ENCODE measurements around the gene LTO1.

Gene LTO1

DNA sequence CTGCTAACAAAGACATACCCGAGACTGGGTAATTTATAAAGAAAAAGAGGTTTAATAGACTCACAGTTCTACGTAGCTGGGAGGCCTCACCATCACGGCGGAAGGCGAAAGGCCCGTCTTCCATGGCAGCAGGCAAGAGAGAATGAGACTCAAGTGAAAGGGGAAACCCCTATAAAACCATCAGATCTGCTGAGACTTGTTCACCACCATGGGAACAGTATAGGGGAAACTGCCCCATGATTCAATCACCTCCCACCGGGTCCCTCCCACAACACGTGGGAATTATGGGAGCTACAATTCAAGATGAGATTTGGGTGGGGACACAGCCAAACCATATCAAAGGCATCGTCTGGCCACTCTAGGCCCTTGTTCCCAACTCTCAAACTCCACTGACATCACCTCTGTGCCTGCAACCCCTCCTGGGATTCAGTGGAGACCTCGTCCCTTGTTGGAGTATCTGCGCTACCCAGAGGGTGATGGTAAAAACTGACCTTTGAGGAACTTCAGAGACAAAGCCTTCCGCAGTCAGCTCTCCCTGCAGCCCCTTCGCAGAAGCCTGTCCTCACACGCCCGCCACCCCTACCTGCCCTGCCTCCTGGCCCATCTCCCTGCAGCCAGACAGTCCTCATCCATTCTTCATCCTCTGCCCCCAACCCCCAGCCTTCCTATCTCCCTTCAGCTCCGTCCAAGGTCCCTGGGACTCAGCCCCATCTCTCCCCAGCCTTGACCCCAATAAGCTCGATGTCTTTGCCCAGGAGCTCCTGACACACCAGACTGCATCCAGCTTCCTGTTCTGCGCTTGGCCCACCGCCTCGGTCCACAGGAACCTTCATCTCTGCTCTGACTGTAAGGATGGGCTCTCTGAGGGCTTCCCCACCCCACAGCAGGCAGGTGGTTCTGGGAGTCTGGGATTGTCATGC is 18.4 kb downstream of the LTO1 start:
- DNase-seq, result no peak

DNA sequence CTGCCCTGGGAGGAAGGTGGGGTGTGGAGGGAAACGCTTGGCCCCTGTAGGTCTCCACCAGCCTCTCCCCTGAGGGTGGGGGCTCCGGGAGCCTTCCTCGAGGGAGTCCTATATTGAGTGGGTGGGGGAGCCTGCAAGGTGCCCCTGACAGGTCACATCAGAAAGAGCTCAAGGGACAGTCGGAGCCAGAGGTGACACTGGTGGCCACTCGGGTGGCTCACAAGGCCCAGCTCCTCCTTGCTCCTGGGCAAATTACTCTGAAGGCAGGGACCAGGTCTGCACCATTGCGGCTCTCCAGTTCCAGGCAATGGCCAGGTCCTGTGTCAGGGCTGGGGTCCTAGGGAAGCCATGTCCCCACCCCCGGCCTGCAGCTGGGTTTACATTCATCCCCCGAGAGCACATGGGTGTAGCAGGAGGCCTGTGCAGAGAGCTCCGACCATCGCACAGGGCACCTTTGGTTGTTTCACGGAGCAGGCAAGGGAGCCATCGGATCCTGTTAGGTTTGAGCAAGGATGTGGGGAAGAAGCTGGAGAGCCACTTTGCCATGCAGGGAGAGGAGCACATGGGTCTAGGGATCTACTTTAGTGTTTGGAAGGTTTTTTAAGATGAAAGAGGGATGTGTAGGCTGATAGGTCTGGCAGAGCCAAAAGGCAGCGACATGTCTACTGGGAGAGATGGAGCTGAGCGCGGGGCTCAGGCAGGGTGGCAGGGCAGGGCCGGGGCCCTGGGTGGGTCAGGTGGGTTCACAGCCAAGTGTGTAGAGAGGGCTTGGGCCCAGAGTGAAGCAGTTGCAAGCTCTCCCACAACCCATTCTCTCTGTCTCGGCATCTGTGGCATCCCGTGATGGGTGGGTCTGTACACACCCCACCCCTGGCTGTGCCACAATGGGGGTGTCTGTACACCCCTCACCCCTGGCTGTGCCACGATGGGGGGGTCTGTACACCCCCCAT is 19.4 kb downstream of the LTO1 start:
- no peak for DNase-seq

DNA sequence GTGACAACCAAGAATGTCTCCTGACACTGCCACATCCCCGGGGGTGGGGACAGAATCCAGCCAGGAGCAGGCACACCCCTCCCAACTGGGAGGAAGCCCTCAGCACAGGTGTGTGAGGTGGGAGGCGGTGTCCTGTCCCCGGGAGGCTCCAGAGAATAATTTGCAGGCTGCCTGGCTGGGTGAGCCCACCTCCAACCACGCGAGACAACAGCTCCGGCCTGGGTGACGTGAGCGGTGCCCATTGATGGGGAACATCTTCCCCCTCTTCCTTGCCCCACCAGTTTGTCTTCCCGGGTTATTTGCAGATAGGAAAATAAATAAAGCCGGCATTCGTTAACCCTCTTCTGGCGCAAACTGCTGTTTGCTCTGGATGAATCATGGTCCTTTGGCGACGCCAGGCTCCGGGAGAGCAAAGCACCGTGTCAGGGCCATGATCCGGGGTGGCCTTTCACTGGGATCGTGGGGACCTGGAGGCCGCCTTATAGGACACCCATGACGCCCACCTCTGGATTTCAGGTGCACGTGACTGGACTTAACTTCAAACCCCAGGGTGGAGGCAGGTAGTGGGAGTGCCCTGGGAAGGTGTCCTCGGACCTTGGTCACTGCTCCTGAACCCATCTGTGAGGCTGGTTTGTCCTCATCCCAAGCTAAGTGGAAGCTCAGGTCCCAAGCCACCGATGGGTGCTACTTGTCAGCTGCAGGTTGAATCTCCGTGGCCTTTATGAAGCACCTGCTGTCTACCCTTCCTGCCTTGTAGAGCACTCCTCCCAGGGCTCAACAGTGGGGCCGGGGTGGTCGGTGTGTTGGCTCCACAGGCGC is 20.3 kb downstream of the LTO1 start:
- no peak for DNase-seq

DNA sequence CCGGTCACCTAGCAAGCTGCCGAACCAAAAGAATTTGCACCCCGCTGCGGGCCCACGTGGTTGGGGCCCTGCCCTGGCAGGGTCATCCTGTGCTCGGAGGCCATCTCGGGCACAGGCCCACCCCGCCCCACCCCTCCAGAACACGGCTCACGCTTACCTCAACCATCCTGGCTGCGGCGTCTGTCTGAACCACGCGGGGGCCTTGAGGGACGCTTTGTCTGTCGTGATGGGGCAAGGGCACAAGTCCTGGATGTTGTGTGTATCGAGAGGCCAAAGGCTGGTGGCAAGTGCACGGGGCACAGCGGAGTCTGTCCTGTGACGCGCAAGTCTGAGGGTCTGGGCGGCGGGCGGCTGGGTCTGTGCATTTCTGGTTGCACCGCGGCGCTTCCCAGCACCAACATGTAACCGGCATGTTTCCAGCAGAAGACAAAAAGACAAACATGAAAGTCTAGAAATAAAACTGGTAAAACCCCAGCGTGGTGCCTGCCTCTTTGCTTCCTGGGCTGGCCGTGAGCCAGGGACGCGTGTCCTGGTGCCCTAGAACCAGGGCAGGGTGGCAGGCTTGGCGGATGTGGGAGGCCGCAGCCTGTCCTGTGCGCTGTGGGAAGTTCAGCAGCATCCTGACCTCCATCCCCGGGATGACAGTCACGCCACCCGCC is 21.0 kb downstream of the LTO1 start:
- no peak for DNase-seq

DNA sequence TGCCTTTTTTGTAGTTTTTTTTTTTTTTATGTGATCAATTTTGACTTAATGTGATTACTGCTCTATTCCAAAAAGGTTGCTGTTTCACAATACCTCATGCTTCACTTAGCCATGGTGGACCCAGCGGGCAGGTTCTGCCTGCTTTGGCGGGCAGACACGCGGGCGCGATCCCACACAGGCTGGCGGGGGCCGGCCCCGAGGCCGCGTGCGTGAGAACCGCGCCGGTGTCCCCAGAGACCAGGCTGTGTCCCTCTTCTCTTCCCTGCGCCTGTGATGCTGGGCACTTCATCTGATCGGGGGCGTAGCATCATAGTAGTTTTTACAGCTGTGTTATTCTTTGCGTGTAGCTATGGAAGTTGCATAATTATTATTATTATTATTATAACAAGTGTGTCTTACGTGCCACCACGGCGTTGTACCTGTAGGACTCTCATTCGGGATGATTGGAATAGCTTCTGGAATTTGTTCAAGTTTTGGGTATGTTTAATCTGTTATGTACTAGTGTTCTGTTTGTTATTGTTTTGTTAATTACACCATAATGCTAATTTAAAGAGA is 21.7 kb downstream of the LTO1 start:
- DNase-seq, result no peak

DNA sequence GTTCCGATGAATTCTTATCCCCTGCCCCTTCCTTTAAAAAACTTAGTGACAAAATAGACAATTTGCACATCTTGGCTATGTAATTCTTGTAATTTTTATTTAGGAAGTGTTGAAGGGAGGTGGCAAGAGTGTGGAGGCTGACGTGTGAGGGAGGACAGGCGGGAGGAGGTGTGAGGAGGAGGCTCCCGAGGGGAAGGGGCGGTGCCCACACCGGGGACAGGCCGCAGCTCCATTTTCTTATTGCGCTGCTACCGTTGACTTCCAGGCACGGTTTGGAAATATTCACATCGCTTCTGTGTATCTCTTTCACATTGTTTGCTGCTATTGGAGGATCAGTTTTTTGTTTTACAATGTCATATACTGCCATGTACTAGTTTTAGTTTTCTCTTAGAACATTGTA is 22.2 kb downstream of the LTO1 start:
- no peak for DNase-seq

DNA sequence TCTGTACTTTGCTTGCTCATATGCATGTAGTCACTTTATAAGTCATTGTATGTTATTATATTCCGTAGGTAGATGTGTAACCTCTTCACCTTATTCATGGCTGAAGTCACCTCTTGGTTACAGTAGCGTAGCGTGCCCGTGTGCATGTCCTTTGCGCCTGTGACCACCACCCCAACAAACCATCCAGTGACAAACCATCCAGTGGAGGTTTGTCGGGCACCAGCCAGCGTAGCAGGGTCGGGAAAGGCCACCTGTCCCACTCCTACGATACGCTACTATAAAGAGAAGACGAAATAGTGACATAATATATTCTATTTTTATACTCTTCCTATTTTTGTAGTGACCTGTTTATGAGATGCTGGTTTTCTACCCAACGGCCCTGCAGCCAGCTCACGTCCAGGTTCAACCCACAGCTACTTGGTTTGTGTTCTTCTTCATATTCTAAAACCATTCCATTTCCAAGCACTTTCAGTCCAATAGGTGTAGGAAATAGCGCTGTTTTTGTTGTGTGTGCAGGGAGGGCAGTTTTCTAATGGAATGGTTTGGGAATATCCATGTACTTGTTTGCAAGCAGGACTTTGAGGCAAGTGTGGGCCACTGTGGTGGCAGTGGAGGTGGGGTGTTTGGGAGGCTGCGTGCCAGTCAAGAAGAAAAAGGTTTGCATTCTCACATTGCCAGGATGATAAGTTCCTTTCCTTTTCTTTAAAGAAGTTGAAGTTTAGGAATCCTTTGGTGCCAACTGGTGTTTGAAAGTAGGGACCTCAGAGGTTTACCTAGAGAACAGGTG is 23.1 kb downstream of the LTO1 start:
- no peak for DNase-seq

DNA sequence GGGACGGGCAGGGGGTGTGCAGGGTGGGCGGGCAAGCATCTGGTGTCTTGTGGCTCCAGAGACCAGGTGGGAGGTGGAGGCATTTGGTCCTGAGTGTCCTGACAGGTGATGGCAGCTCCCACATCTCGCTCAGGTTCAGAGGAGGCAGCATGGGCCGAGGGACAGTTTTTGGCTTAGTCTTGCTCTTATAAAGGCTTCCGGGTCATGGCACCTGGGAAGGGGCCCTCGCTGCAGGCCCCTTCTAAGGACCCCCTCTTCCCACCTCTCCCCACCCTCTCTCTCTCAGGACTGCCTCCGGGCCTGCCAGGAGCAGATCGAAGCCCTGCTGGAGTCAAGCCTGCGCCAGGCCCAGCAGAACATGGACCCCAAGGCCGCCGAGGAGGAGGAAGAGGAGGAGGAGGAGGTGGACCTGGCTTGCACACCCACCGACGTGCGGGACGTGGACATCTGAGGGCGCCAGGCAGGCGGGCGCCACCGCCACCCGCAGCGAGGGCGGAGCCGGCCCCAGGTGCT is 24.3 kb downstream of the LTO1 start:
- no peak for DNase-seq

DNA sequence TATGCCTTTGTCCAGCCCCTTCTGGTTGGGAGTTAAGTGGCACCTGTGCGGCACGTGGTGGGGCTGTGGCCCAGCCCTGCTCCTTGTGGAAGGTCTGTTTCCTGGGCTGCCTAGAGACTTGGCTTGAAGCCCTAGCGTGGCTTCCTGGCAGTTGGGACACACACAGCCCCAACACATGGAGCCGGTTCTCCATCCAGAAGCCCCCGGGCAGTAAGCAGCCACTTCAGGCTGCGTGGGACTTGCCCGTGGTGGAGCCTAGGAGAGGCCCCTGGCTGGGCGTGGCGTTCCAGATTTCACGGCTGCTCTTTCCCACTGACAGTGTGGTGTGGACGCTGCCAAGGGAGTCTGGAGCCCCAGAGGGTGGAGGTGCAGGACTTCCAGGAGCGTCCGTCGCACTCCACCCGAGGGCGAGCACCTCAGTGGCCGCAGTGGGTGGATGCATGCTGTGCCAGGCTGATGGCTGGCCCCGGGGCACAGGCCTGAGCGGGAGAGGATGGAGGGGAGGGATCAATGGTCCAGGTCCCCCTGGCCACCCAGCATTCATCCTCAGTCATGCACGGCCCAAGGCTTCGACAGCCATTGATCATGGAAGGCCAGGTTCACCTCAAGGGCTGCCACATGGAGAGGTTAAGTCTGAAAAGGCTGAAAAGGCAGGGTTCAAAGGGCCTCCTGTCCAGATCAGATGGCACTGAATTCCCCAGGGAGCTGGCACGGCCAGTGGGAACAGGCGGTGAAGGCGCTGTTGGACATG is 24.9 kb downstream of the LTO1 start:
- no peak for DNase-seq

DNA sequence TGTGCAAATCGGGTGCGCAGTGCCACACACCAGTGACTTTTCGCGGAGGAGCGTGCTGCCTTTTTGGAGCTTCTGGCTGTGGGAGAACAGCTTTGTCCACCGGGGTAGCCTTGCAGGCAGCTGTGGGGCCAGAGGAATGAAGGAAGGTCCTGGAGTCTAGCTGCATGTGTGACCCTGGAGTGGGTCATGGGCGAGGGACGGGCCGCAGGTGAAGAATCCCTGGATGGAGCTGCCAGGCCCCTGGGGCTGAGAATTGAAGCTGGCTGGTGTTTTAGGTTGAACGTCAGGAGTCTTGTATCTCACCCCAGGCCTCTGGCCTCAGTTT is 25.6 kb downstream of the LTO1 start:
- no peak for DNase-seq

DNA sequence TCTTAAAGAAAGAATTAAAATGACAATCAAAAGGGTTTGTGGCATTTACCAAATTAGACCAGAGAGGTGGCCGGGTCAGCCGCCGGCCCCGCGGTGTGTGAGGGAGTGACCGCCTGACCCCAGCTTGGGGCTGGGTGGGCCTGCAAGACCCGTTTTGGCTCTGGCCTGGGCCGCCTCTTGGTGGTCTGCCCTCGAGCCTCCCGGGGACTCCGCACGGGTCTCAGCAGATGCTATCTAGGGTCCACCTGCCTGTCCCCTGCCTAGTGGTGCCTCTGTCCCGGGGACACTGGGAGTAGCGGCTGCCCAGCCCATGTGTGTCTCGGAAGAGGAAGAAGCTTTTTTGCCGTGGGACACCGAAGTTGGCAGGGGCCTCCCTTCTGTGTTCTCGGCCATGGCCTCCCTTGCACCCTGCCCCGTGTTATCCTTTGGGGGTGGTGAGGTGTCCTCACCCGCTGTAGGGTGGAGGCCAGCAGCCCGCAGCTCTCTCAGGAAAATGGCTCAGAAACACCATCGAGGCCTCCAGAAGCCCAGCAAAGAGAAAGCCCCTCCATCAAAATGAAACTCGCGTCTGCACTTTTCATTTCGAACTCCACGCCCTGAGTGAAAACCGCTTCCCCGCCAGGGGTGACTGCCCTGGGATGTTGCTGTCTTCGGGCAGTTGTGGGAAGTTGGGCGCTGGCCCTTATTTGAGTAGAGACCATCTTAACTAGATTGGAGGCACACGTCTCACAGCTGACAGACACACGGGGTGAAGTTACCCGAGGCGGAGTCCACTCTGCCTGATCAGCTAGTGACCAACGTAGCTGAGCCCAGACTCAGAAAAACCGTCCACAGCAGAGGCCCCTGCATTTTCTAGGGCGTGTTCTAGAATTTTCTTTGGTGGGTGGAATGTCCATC is 26.2 kb downstream of the LTO1 start:
- no peak for DNase-seq

DNA sequence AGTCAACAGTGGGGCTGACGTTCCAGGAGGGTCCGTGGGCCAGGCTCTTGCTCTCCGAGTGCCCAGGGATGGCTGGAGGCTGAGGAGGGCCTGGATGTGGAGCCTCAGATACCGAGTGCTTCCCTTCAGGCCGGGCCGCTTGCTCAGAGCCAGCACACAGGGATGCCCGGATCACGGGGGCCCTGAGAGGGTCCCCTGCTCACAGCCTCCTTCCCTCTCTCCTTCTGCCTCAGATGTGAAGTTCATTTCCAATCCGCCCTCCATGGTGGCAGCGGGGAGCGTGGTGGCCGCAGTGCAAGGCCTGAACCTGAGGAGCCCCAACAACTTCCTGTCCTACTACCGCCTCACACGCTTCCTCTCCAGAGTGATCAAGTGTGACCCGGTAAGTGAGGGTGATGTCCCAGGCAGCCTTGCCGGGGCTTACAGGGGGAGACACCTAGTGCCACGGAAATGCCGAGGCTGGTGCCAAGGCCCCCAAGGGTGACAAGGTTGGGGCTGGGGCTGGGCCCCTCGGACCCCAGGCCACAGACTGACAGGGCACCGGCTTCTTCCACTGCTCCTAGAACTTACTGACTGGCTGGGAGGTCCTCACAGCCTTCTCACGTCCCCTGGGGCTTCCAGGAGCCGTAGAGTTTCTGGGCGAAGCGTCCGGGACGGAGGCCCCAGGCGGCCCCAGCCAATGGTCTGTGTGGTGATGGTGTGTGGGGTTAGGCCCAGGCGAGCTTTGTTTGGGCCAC is 27.2 kb downstream of the LTO1 start:
- DNase-seq, result no peak

DNA sequence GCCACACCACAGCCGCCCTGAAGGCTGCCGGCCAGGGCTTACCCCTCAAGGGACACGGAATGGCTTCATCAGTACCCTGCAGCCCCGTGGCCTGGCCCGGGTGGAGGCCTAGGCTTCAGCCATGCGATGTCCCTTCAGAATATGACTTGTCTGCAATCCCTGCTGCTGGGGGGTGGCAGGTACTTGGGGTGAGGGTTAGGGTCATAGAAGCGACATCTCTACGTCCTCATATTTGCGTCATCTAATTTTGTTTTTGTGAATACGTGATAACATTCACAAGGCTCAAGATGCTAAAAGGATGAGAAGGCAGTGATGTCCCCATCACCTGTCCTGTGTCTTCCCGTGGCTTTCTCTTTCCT is 27.8 kb downstream of the LTO1 start:
- DNase-seq, result no peak

DNA sequence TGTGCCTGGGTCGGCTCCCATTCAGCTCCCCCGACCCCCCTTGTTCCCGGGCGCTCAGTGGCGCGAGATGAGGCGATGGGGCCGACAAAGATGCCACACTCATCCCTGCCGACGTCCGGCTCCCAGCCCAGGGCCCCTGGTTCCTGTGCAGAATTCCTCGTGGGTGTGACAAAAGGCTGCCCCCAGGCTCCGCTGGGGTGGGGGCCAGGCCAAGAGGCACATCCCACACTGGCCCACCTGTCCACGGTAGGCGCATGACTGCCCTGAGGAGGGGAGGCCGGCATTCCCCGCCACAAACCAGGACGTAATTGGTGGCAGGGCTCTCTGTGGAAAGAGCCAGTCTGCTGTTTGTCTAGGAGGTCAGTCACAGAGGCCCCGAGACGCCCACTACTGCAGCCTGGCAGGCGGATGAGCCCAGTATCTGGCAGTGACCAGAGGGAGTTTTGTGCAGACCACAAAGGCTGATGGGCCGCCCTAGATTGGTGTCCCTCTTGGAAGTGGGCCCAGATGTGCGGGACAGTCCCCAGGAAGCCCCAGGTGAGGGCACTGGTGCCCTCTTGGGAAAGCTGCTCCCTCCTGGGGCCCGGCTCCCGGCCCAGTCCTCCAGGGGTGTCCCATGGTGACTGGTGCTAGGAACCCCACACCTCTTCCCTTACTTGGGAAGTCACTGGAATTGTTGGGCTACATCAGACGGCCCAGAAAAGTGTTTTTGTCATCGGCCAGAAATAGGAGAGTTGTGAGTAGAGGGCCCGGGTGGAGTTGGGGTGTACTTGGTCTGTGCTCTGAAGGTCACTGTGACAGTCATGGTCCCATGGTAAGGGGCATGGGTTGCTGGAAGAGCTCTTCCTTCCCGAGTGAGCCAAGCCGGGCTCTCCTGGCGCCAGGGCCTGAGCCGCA is 28.4 kb downstream of the LTO1 start:
- no peak for DNase-seq

DNA sequence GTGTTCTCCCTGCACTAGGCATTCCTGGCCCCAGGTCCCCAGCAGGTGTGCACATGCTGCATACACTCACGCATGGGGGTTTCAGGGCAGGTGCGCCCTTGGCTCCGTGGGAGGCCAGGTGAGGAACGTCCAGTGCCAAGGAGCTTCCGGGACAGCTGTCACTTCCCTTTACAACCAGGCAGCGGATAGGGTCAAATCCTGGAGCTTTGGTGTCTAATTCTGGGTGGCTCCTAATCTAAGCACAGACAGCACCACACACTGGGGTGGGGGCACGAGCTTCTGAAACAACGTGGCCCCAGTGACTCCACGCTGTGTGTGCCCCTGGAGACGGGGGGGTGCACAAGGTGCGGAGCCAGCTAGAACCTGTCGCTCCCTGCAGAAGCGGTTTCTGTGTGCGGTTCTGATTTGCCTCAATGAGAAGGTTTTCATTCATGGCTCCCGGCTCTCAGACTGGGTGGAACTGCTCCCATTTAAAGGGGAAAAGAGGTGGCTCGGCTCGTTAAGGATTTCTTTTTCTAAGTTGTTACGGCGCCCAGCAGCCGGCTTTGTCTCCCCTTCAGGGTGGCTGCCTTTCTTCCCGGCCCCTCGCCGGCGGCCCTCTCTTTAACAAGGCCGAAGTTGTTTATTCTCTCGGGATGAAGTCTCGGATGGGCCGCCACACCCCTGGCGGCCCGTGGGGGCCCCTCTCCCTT is 29.2 kb downstream of the LTO1 start:
- DNase-seq, result no peak

DNA sequence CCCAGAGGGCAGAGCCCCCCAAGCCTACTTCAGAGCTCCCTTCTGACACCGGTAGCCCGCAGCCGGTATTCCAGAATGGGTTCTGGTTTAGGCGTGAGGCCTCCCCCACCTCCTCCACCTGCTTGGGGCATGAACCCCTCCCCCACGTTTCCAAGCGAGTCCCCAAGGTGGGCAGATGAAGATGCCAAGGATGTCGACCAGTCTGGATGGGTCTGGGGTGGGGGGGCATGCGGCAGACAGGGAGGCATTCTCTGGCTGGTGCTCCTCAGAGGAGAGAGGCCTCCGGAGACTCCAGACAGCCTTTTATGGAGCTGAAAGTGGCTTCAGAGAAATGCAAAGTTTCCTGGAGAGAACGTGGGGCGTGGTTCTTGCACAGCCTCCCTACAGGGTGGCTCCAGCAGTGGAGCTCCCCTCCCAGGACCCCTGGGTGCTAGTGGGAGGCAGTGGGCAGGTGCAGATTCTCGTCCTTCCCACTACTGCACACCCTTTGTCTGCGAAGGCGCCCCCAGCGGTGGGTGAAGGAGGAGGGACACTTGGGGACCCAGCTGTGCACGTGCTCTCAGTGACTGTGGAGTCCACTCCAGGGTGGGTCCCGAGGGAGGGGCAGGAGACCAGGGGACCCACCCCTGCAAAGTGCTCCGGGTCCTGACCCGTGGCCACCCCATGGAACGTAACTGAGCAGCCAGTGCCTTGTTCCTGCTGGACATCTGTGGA is 30.0 kb downstream of the LTO1 start:
- DNase-seq, result no peak
